Heart left ventricle (tissue), 13 donors: ENCODE results near the gene AJM1.

Experiments
- POLR2A ChIP-seq, 2 donors: fragments of 450-650 bp; IDR thresholded peaks; one replicate each; pipeline ENCODE4 v1.6.1; 2017; ENCODE audit warnings: antibody characterized with exemption in 2 of 2, mild to moderate bottlenecking in 2 of 2, moderate library complexity in 2 of 2
- TF ChIP-seq, protein P1 (sequence below), 12 donors: fragments of 200-600 bp; sonication (generic) in 4 of 12; IDR thresholded peaks; one replicate each; pipeline versions ENCODE4 v1.5.0 to v1.8.0; 2018 to 2022; ENCODE audit warnings: antibody characterized with exemption in 12 of 12, mild to moderate bottlenecking in 5 of 12
- donor health status: ischemic (EF 13 %, LVEDD 7.1; RV severe dilation, severe dysfunction).
- donor health status: DM: no; HTN: yes; CAD: no.
- donor health status: DM: no; HTN: no; CAD: no.
- donor health status: ischemic (EF 25% LVEDD 6.9; RV normal size, moderate dysfunction).
- donor health status: ischemic (EF 25% LVEDD 5.7; RV mildly dilated, moderate dysfunction).
- donor health status: ischemic (EF 35%, LVEDD 5.7; RV mildly dilated, moderate dysfunction).
- donor health status: nonischemic (EF 11% LVEDD 7.7; RV severe dilation, severe dysfunction).
- donor health status: DM: yes; HTN: yes; CAD: no.
- donor health status: PGD.
- donor health status: ischemic (EF 29% LVEDD 5.4; RV normal size, mild dysfunction).
- donor health status: nonischemic (EF 23%, LVEDD 6.1; RV moderate dilation, normal function).

DNA sequence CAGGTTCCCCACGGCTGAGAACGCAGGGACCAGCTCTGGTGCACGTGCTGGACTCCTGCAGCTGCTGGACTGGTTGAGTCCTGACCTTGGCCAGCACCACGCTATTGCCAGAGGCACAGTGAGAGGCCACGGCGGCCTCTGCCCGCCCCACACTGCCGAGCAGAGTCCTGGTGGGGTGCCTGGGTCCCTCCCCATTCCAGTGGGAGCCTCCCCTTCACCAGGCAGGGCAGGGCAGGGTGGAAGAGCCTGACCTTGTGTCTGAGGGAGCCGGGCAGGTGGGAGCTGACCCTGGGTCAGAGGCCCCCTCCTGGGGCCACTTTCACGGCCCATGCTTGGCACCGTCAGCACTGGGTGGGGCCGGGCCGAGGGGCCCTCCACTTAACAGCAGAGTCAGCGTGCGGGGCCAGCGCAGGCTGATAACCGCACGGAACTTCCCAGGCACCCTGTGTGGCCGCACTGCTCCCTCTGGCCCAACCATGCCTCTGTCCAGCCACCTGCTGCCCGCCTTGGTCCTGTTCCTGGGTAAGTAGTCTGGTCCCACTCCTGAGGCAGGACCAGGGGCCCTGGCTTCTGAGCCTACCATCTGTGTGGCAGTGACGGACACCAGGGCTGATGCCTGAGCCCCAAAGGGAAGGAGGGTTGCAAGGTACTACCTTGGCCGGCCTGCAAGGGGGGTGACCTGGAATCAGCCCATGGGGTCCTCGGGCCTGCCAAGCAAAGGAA is 9.8 kb downstream of the AJM1 start, which contains the start of gene MAMDC4:
- TF ChIP-seq, protein P1, sequence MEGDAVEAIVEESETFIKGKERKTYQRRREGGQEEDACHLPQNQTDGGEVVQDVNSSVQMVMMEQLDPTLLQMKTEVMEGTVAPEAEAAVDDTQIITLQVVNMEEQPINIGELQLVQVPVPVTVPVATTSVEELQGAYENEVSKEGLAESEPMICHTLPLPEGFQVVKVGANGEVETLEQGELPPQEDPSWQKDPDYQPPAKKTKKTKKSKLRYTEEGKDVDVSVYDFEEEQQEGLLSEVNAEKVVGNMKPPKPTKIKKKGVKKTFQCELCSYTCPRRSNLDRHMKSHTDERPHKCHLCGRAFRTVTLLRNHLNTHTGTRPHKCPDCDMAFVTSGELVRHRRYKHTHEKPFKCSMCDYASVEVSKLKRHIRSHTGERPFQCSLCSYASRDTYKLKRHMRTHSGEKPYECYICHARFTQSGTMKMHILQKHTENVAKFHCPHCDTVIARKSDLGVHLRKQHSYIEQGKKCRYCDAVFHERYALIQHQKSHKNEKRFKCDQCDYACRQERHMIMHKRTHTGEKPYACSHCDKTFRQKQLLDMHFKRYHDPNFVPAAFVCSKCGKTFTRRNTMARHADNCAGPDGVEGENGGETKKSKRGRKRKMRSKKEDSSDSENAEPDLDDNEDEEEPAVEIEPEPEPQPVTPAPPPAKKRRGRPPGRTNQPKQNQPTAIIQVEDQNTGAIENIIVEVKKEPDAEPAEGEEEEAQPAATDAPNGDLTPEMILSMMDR (IDR thresholded peaks at IDR 0.05), result no peak
- TF ChIP-seq POLR2A (IDR thresholded peaks at IDR 0.05), result no peak
